SJSA1 (cell line): ENCODE data around the gene SFSWAP. TPM values are rescaled to one million over a fixed set of nuclear protein-coding genes. Genes with fewer than 3 reads are reported as not detected.
A peak's percentile ranks its signal among the peaks of the same experiment; 100 is the strongest.

Source experiments
- DNase-seq, 2 experiments: peaks; one replicate each; pipeline ENCODE4 v3.0.0-alpha.2; 2015 to 2020; ENCODE audit warnings: low spot score in 2 of 2, low read depth in 1 of 2
- H3K27ac ChIP-seq: fragments of 250-450 bp; sonication (Bioruptor Pico); 2 replicates; pipeline ENCODE4 v1.5.1; 2020; ENCODE audit warnings: mild to moderate bottlenecking, moderate library complexity
- H3K27me3 ChIP-seq: fragments of 250-450 bp; sonication (Bioruptor Pico); replicated peaks from 2 replicates; pipeline ENCODE4 v1.5.1; 2020; ENCODE audit warnings: mild to moderate bottlenecking, moderate library complexity
- H3K36me3 ChIP-seq: fragments of 250-450 bp; sonication (Bioruptor Pico); 2 replicates; pipeline ENCODE4 v1.5.1; 2020; ENCODE audit warnings: mild to moderate bottlenecking
- H3K4me1 ChIP-seq: fragments of 250-450 bp; sonication (Bioruptor Pico); replicated peaks from 2 replicates; pipeline ENCODE4 v1.6.1; 2021; ENCODE audit warnings: mild to moderate bottlenecking
- H3K4me3 ChIP-seq: fragments of 250-450 bp; sonication (Bioruptor Pico); 2 replicates; pipeline ENCODE4 v1.5.1; 2020; ENCODE audit warnings: mild to moderate bottlenecking
- H3K9me3 ChIP-seq: fragments of 250-450 bp; sonication (Bioruptor Pico); replicated peaks from 2 replicates; pipeline ENCODE4 v1.5.1; 2020; ENCODE audit warnings: mild to moderate bottlenecking
- total RNA-seq: library from RNA; depleted of rRNA; stranded (reverse); fragments of >200 nt; shearing (Covaris generic); gene quantifications from 2 replicates; pipeline ENCODE4 v1.2.3, GENCODE V29; 2014

SFSWAP gene
- total RNA-seq, 1 experiment from 2014 or later: 27.0 TPM

GRCh38 chr12:131723532-131723931 lies 12.6 kb downstream of the SFSWAP start:
- H3K36me3 ChIP-seq: peaks cover 97% of the 10 kb centered on the region
- no peak overlapping the region for H3K27ac ChIP-seq
- DNase-seq: no peak
- H3K9me3 ChIP-seq: no peaks in the 10 kb centered on the region
- H3K4me1 ChIP-seq: no peaks in the 10 kb centered on the region
- no peak overlapping the region for H3K4me3 ChIP-seq
- H3K27me3 ChIP-seq: no peaks in the 10 kb centered on the region

DNA sequence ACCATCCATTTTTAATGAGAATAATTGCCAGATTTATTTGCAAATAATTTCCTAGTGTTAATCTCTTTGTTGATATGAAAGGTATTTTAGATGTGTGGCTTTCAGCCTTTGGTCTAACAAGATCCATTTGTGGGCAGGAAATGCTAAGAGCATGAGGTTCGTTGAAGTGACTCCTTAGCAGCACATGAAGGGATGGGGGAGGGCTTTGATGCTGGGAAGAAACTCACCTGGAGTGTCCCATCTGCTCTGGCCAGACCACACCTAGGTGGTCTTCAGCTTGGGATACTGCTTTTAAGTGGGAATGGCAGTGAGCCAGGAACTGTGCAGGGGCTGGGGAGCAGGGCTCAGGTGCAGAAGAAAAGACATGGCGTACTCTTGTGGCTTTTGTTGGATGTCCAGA lies 13.6 kb downstream of the SFSWAP start:
- H3K36me3 ChIP-seq: peaks cover 97% of the 10 kb centered on the region
- no peaks in the 10 kb centered on the region for H3K9me3 ChIP-seq
- no peaks in the 10 kb centered on the region for H3K27me3 ChIP-seq
- no peak overlapping the region for H3K27ac ChIP-seq
- no peaks in the 10 kb centered on the region for H3K4me1 ChIP-seq
- DNase-seq: no peak
- H3K4me3 ChIP-seq: no peak overlapping the region

- Histone ChIP-seq H3K27me3 (no peaks in the 10 kb centered on the region), H3K27ac (no peak overlapping the region), H3K36me3 (peaks cover 97% of the 10 kb centered on the region), H3K4me1 (no peaks in the 10 kb centered on the region), H3K9me3 (no peaks in the 10 kb centered on the region), H3K4me3 (no peak overlapping the region)
- no peak for DNase-seq
These were observed 14.6 kb downstream of the SFSWAP start for GRCh38 chr12:131725503-131725902.

DNA sequence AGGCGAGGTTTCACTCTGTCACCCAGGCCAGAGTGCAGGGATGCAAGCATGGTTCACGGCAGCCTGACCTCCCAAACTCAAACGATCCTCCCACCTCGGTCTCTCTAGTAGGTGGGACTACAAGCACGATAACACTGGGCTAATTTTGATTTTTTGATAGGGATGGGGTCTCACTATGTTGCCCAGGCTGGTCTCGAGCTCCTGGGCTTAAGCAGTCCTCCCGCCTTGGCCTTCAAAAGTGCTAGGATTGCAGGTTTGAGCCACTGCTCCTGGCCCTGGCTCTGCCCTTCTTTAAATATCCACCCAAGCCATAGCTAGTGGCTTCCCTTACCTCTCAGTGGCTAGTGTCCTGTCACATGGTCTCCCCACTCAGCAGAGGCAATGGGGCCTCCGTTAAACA lies 17.8 kb downstream of the SFSWAP start:
- H3K4me3 ChIP-seq: no peak overlapping the region
- H3K27me3 ChIP-seq: no peaks in the 10 kb centered on the region
- no peaks in the 10 kb centered on the region for H3K9me3 ChIP-seq
- H3K27ac ChIP-seq: no peak overlapping the region
- peaks cover 95% of the 10 kb centered on the region for H3K36me3 ChIP-seq
- DNase-seq: no peak
- H3K4me1 ChIP-seq: no peaks in the 10 kb centered on the region

GRCh38 chr12:131729254-131729955 lies 18.5 kb downstream of the SFSWAP start:
- Histone ChIP-seq H3K4me3 (no peak overlapping the region), H3K36me3 (peaks cover 98% of the 10 kb centered on the region), H3K27me3 (no peaks in the 10 kb centered on the region), H3K9me3 (no peaks in the 10 kb centered on the region), H3K27ac (no peak overlapping the region), H3K4me1 (no peaks in the 10 kb centered on the region)
- DNase-seq: no peak

GRCh38 chr12:131732996-131733615 lies 22.2 kb downstream of the SFSWAP start:
- no peak for DNase-seq
- H3K9me3 ChIP-seq: no peaks in the 10 kb centered on the region
- peaks cover 8% of the 10 kb centered on the region for H3K4me1 ChIP-seq
- H3K27ac ChIP-seq: no peak overlapping the region
- H3K4me3 ChIP-seq: no peak overlapping the region
- H3K27me3 ChIP-seq: no peaks in the 10 kb centered on the region
- H3K36me3 ChIP-seq: peaks cover 79% of the 10 kb centered on the region

- Histone ChIP-seq H3K9me3 (no peaks in the 10 kb centered on the region), H3K4me3 (no peak overlapping the region), H3K4me1 (peaks cover 8% of the 10 kb centered on the region), H3K27ac (no peak overlapping the region), H3K27me3 (no peaks in the 10 kb centered on the region), H3K36me3 (peaks cover 76% of the 10 kb centered on the region)
- DNase-seq: no peak
These were observed 23.0 kb downstream of the SFSWAP start for GRCh38 chr12:131733874-131734273.

DNA sequence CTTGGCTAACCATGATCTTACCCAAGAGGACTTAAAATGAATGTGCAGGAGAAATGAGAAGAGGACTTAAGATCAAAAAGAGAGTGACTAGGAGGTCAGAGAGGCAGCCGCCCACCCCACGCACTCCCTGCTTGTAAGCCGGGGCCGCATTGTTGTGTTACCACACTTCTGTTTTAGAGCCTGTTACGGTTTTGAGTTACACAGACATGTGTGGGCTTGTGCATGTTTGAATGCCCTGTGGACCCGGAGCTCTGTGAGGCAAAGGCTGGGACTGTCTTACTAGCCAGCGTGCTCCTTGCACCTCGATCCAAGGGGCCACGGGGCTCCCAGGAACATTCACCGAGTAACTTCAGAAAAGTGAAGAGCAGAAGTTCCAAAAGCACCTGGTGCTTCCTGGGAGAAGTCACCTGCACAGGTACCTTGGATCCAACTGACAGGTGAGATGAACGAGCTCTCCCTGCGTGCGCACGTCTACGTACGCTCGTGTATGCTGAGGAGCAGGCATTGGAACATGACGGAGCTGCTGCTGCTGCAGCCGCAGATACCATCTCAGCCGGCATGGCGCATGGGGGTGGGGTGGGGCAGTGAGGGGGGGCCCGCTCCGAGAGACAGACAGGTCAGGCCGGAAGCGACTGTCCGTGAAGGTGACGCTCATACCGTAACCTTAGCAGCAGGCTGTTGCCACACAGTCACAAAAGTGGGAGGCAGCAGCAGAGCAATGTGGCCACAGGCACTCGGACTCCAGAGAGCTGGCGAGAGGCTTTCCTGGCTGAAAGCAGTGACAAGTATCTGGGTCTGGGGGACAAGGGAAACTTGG lies 23.7 kb downstream of the SFSWAP start:
- no peak overlapping the region for H3K4me3 ChIP-seq
- H3K4me1 ChIP-seq: peaks cover 8% of the 10 kb centered on the region
- H3K9me3 ChIP-seq: no peaks in the 10 kb centered on the region
- DNase-seq: no peak
- no peak overlapping the region for H3K27ac ChIP-seq
- H3K27me3 ChIP-seq: no peaks in the 10 kb centered on the region
- H3K36me3 ChIP-seq: peaks cover 73% of the 10 kb centered on the region

- no peaks in the 10 kb centered on the region for H3K27me3 ChIP-seq
- H3K36me3 ChIP-seq: peaks cover 73% of the 10 kb centered on the region
- no peak overlapping the region for H3K27ac ChIP-seq
- H3K4me3 ChIP-seq: no peak overlapping the region
- no peak for DNase-seq
- H3K4me1 ChIP-seq: peaks cover 8% of the 10 kb centered on the region
- H3K9me3 ChIP-seq: no peaks in the 10 kb centered on the region
These were observed 24.2 kb downstream of the SFSWAP start for GRCh38 chr12:131735153-131735456.

GRCh38 chr12:131735476-131736445 lies 24.9 kb downstream of the SFSWAP start:
- Histone ChIP-seq H3K36me3 (peaks cover 72% of the 10 kb centered on the region), H3K27me3 (no peaks in the 10 kb centered on the region), H3K4me3 (no peak overlapping the region), H3K27ac (no peak overlapping the region), H3K4me1 (peaks cover 8% of the 10 kb centered on the region), H3K9me3 (no peaks in the 10 kb centered on the region)
- no peak for DNase-seq

GRCh38 chr12:131736446-131737149 lies 25.7 kb downstream of the SFSWAP start:
- peak overlapping the region; percentile 34; the same call in 1 of the 2 replicates for H3K27ac ChIP-seq

DNA sequence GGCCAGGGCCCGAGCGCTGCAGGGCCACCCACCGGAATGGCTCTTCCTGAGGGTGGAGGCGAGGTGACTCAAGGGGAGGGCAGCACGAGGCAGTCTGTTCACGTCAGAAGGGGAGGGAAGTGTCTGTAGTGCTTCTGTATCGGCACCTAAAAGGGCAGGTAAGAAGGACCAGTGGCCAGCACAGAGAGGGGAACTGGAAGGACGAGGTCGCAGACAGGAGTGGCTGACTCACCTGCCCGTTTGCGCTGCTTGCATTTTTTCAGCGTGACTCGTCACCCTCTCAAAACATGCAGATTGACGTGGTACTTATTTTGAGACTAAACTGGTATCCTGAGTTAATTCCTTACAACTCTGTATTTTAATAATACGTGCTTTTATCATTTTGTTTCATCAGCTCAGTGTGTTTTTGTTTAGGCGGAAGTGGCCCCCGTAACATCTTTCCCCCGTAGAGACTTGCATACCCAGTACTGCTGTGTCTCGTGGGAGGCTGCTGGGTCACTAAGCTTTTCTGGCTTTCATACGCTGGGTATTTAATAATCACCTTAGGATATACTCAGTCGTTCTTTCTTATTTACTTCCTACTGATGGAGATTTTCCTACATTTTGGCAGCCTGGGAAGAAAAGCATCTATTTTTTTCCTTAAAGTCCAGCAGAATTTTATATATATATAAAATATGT lies 26.4 kb downstream of the SFSWAP start:
- H3K9me3 ChIP-seq: no peaks in the 10 kb centered on the region
- peaks cover 72% of the 10 kb centered on the region for H3K36me3 ChIP-seq
- H3K27ac ChIP-seq: peak overlapping the region; percentile 34
- H3K4me3 ChIP-seq: no peak overlapping the region
- no peaks in the 10 kb centered on the region for H3K27me3 ChIP-seq
- DNase-seq: peak; percentile 58 to 76
- H3K4me1 ChIP-seq: peaks cover 8% of the 10 kb centered on the region

More at GRCh38 chr12:131736446-131737149, 25.7 kb downstream of the SFSWAP start:
- no peaks in the 10 kb centered on the region for H3K27me3 ChIP-seq
- peaks cover 70% of the 10 kb centered on the region for H3K36me3 ChIP-seq
- H3K9me3 ChIP-seq: no peaks in the 10 kb centered on the region
- no peak overlapping the region for H3K4me3 ChIP-seq
- DNase-seq: no peak
- H3K4me1 ChIP-seq: peaks cover 8% of the 10 kb centered on the region
